Embryonic facial prominence (tissue), 1 donor: ENCODE measurements around the gene LSM2.

Source experiments
- DNase-seq: peaks from one replicate; pipeline ENCODE4 v3.0.0-alpha.2; 2016; ENCODE audit errors: extremely low spot score

The LSM2 gene

GRCh38 chr6:31750411-31751022 lies 56.2 kb downstream of the LSM2 start:
- DNase-seq, result no peak

GRCh38 chr6:31749301-31750036 lies 57.3 kb downstream of the LSM2 start:
- no peak for DNase-seq
